GM12875 (cell line): Measurements from ENCODE around the gene EFEMP1.

ENCODE experiments used
- H3K4me3 ChIP-seq: one replicate; pipeline ENCODE4 v1.5.1; 2011; ENCODE audit warnings: low read depth, low read length, control low read depth
- CTCF ChIP-seq: IDR thresholded peaks from 2 replicates; pipeline ENCODE4 v1.5.1; 2011; ENCODE audit warnings: low read depth, mild to moderate bottlenecking, control low read depth, inconsistent platforms, low read length, moderate library complexity, borderline replicate concordance; ENCODE audit not compliant: insufficient read depth

Gene EFEMP1

GRCh38 chr2:55934337-55934736 is 10.8 kb upstream of the EFEMP1 start:
- TF ChIP-seq CTCF, result no peak
- no peak overlapping the region for H3K4me3 ChIP-seq

- TF ChIP-seq CTCF, result no peak
- H3K4me3 ChIP-seq, result no peak overlapping the region
Observed at GRCh38 chr2:55932843-55933242, 9.3 kb upstream of the EFEMP1 start.

GRCh38 chr2:55931281-55931680 is 7.7 kb upstream of the EFEMP1 start:
- no peak for TF ChIP-seq CTCF
- H3K4me3 ChIP-seq, result no peak overlapping the region

GRCh38 chr2:55929476-55929875 is 5.9 kb upstream of the EFEMP1 start:
- no peak for TF ChIP-seq CTCF
- H3K4me3 ChIP-seq, result no peak overlapping the region

GRCh38 chr2:55926974-55927373 is 3.4 kb upstream of the EFEMP1 start:
- TF ChIP-seq CTCF, result no peak
- no peak overlapping the region for H3K4me3 ChIP-seq

- H3K4me3 ChIP-seq, result no peak overlapping the region
- no peak for TF ChIP-seq CTCF
Observed at GRCh38 chr2:55926246-55926645, 2.7 kb upstream of the EFEMP1 start.

- H3K4me3 ChIP-seq, result no peak overlapping the region
- no peak for TF ChIP-seq CTCF
Observed at GRCh38 chr2:55923982-55924321, 370 bp upstream of the EFEMP1 start.
